Mesendoderm (in vitro differentiated cells): Measurements from ENCODE around the gene LRRC4C.
A peak's percentile ranks its signal among the peaks of the same experiment; 100 is the strongest.

Experiments used
- DNase-seq: peaks from one replicate; pipeline ENCODE4 v3.0.0; 2013
- H2AK5ac ChIP-seq: 2 replicates; pipeline ENCODE4 v1.6.1; 2013; ENCODE audit warnings: low read length, inconsistent platforms
- H2BK120ac ChIP-seq: 2 replicates; pipeline ENCODE4 v1.6.1; 2013; ENCODE audit warnings: low read depth, mild to moderate bottlenecking, low read length, moderate library complexity, mixed read lengths
- H2BK15ac ChIP-seq: replicated peaks from 2 replicates; pipeline ENCODE4 v1.6.1; 2013; ENCODE audit warnings: low read depth, mild to moderate bottlenecking, moderate library complexity
- H2BK5ac ChIP-seq: 2 replicates; pipeline ENCODE4 v1.6.1; 2013; ENCODE audit warnings: low read length, inconsistent platforms
- H3K18ac ChIP-seq: 2 replicates; pipeline ENCODE4 v1.6.1; 2013; ENCODE audit warnings: mild to moderate bottlenecking, low read length, mixed read lengths
- H3K23ac ChIP-seq: one replicate; pipeline ENCODE4 v1.6.1; 2013; ENCODE audit warnings: low read length
- H3K27ac ChIP-seq: 2 replicates; pipeline ENCODE4 v1.5.1; 2013; ENCODE audit warnings: low read depth, mild to moderate bottlenecking, inconsistent platforms, low read length, moderate library complexity
- H3K27me3 ChIP-seq: 2 replicates; pipeline ENCODE4 v1.6.1; 2013; ENCODE audit warnings: low read length, control low read depth, mild to moderate bottlenecking, inconsistent platforms; ENCODE audit not compliant: insufficient read depth, poor library complexity
- H3K36me3 ChIP-seq: 2 replicates; pipeline ENCODE4 v1.6.1; 2013; ENCODE audit warnings: low read length, inconsistent platforms; ENCODE audit not compliant: control insufficient read depth, insufficient read depth
- H3K4ac ChIP-seq: one replicate; pipeline ENCODE4 v1.6.1; 2013; ENCODE audit warnings: low read depth, mild to moderate bottlenecking, low read length, moderate library complexity
- H3K4me1 ChIP-seq: 2 replicates; pipeline ENCODE4 v1.6.1; 2013; ENCODE audit warnings: low read depth, low read length, inconsistent platforms; ENCODE audit not compliant: control insufficient read depth
- H3K4me2 ChIP-seq: 2 replicates; pipeline ENCODE4 v1.6.1; 2013; ENCODE audit warnings: low read length
- H3K4me3 ChIP-seq: 2 replicates; pipeline ENCODE4 v1.5.1; 2013; ENCODE audit warnings: mild to moderate bottlenecking, low read length
- H3K56ac ChIP-seq: one replicate; pipeline ENCODE4 v1.6.1; 2013; ENCODE audit warnings: low read length
- H3K79me1 ChIP-seq: 2 replicates; pipeline ENCODE4 v1.6.1; 2013; ENCODE audit warnings: low read length, inconsistent platforms
- H3K79me2 ChIP-seq: 2 replicates; pipeline ENCODE4 v1.6.1; 2013; ENCODE audit warnings: mild to moderate bottlenecking, low read length; ENCODE audit not compliant: control insufficient read depth, insufficient read depth
- H3K9ac ChIP-seq: 2 replicates; pipeline ENCODE4 v1.6.1; 2013; ENCODE audit warnings: low read length, inconsistent platforms
- H4K5ac ChIP-seq: one replicate; pipeline ENCODE4 v1.6.1; 2013; ENCODE audit warnings: low read length
- H4K8ac ChIP-seq: one replicate; pipeline ENCODE4 v1.6.1; 2013; ENCODE audit warnings: low read depth, mild to moderate bottlenecking, control low read depth, low read length, moderate library complexity
- WGBS: extraction: QIAGEN DNeasy Blood & Tissue Kit; methylation state at CpG from one replicate; pipeline ENCODE4 v1.1.7; 2013; ENCODE audit warnings: low lambda C conversion rate, missing lambda C conversion rate; ENCODE audit not compliant: insufficient coverage; ENCODE audit errors: extremely low coverage; 5-methylcytosine and 5-hydroxymethylcytosine counted together

LRRC4C gene

DNA sequence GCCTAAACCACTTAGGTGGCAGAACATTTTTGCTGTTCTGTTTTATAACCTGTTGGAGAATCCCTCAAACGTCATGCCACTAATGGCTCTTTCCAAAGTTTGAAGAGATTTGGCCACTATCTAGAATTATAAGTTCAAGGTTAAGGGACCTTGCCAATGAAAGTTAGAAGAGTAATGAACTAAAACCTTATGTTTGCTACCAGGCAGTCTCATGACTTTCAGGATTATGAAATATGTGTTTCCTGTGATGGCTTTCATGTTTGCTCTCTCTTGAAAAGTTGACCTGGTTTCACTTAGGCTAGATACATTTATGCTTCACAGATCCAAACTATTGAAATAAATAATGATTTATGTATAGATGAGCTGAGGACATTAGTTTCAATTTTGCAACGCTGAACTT lies 340.0 kb downstream of the LRRC4C start:
- no peak overlapping the region for H3K4me3 ChIP-seq
- no peaks in the 10 kb centered on the region for H3K79me2 ChIP-seq
- H4K8ac ChIP-seq: no peak overlapping the region
- H2AK5ac ChIP-seq: no peak overlapping the region
- WGBS: no CpG with 5 or more reads among the region's 2 CpGs
- no peak overlapping the region for H3K23ac ChIP-seq
- H3K9ac ChIP-seq: no peak overlapping the region
- no peaks in the 10 kb centered on the region for H3K79me1 ChIP-seq
- no peak overlapping the region for H4K5ac ChIP-seq
- no peak overlapping the region for H3K56ac ChIP-seq
- H3K4me2 ChIP-seq: no peak overlapping the region
- no peak overlapping the region for H3K18ac ChIP-seq
- DNase-seq: no peak
- no peak overlapping the region for H2BK15ac ChIP-seq
- no peaks in the 10 kb centered on the region for H3K27me3 ChIP-seq
- no peak overlapping the region for H2BK5ac ChIP-seq
- no peaks in the 10 kb centered on the region for H3K36me3 ChIP-seq
- H3K4me1 ChIP-seq: no peaks in the 10 kb centered on the region
- no peak overlapping the region for H2BK120ac ChIP-seq
- no peak overlapping the region for H3K27ac ChIP-seq
- no peak overlapping the region for H3K4ac ChIP-seq

DNA sequence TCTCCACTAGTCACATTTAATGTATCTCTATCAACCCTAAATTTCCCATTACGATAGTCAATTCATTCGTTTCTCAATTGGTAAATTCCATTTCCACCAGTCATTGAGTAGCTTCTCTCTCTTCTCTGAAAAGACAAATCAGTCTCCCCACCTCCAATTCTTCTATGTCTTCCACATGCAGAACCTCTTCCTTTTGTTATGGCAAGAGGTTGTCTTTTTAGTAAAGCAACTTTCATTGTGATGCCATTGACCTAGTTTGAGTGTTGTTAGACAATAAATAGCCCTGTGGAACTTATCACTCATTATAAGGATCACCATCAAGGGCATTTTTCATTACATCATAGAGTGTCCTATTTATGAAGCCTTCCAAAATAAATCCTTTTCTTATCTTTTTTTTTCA lies 340.9 kb downstream of the LRRC4C start:
- Histone ChIP-seq H3K79me2 (no peaks in the 10 kb centered on the region), H3K23ac (no peak overlapping the region), H3K79me1 (no peaks in the 10 kb centered on the region), H3K4me2 (no peak overlapping the region), H4K5ac (no peak overlapping the region), H3K36me3 (no peaks in the 10 kb centered on the region), H3K56ac (no peak overlapping the region), H4K8ac (no peak overlapping the region), H3K18ac (no peak overlapping the region), H2BK5ac (no peak overlapping the region), H2BK15ac (no peak overlapping the region), H3K4me1 (no peaks in the 10 kb centered on the region), H3K4me3 (no peak overlapping the region), H3K4ac (no peak overlapping the region), H3K27me3 (no peaks in the 10 kb centered on the region), H3K27ac (no peak overlapping the region), H2BK120ac (no peak overlapping the region), H3K9ac (no peak overlapping the region), H2AK5ac (no peak overlapping the region)
- WGBS: 100% methylated on average over 2 of the region's 2 CpGs
- DNase-seq: no peak

DNA sequence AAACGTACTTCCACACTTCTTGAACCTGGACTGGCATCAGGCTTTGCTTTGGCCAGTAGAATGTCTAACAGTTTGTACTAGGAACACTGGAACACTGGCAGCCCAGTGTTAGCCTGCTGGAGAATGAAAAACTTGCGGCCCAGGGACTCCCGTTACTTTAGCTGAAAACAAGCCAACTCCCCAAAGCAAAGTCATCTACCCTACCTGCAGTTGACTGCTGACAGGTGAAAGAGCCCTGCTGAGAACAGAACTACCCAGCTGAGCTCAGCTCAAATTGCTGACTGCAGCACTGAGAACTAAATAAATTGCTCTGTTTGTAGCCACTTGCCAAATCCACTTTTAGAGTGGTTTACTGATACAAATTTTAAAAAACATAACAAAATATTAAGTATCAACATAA lies 342.5 kb downstream of the LRRC4C start:
- Histone ChIP-seq H2BK15ac (no peak overlapping the region), H3K9ac (no peak overlapping the region), H3K36me3 (no peaks in the 10 kb centered on the region), H3K18ac (peak overlapping the region; percentile 51), H3K27ac (no peak overlapping the region), H4K5ac (no peak overlapping the region), H3K27me3 (no peaks in the 10 kb centered on the region), H3K4ac (no peak overlapping the region), H4K8ac (no peak overlapping the region), H2BK120ac (no peak overlapping the region), H2AK5ac (no peak overlapping the region), H3K4me2 (no peak overlapping the region), H2BK5ac (no peak overlapping the region), H3K56ac (no peak overlapping the region), H3K4me3 (no peak overlapping the region), H3K79me1 (no peaks in the 10 kb centered on the region), H3K4me1 (no peaks in the 10 kb centered on the region), H3K23ac (no peak overlapping the region), H3K79me2 (no peaks in the 10 kb centered on the region)
- DNase-seq: peak; percentile 23
- WGBS: no CpG with 5 or more reads among the region's 3 CpGs

DNA sequence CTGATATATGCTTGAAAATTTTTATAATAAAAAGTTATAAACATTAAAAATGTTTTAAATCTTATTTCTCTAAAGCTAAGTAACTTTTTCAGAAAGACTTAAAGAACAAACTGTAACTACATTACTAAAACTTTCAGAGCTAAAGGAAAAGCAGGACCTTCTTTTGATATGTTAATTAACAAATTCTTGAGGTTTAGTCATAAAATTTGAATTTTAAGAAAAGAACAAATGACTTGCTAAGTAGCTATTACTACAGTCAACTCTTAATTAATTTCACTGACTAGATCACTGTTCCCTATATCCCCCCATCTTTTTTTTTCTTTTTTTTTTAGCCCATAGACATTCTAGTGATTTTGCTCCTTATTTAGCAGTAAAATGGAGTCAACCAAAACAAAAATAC lies 344.4 kb downstream of the LRRC4C start:
- Histone ChIP-seq H3K9ac (no peak overlapping the region), H2BK5ac (no peak overlapping the region), H3K36me3 (no peaks in the 10 kb centered on the region), H3K27me3 (no peaks in the 10 kb centered on the region), H3K27ac (no peak overlapping the region), H3K4ac (no peak overlapping the region), H4K8ac (no peak overlapping the region), H3K56ac (no peak overlapping the region), H3K79me2 (no peaks in the 10 kb centered on the region), H3K18ac (no peak overlapping the region), H2AK5ac (no peak overlapping the region), H3K4me2 (no peak overlapping the region), H3K23ac (no peak overlapping the region), H2BK120ac (no peak overlapping the region), H4K5ac (no peak overlapping the region), H3K4me3 (no peak overlapping the region), H3K4me1 (no peaks in the 10 kb centered on the region), H3K79me1 (no peaks in the 10 kb centered on the region), H2BK15ac (no peak overlapping the region)
- peak; percentile 15 for DNase-seq

DNA sequence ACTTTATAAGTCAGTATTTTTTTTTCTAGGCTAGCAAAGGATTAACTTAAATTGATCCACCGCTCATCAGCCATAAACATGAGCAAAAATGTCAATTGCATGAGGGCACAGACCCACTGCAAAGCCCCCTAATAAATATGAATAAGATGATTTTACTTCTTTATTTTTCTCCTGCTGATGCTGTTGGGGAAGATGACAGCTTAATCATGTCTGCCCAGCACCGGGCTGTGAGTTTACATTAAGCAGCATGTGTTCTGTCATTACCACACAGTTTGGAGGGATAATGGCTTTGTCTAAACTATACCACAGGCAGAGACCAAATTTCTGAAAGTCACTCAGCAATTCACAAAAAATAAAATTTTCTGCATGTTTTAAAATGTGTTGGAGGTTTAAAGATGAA lies 346.3 kb downstream of the LRRC4C start:
- WGBS: no CpG with 5 or more reads among the region's 2 CpGs
- no peak overlapping the region for H4K8ac ChIP-seq
- H4K5ac ChIP-seq: no peak overlapping the region
- H2BK5ac ChIP-seq: no peak overlapping the region
- no peak overlapping the region for H3K4me3 ChIP-seq
- H3K4me1 ChIP-seq: no peaks in the 10 kb centered on the region
- no peaks in the 10 kb centered on the region for H3K79me2 ChIP-seq
- H3K56ac ChIP-seq: no peak overlapping the region
- H3K18ac ChIP-seq: no peak overlapping the region
- no peak overlapping the region for H2BK15ac ChIP-seq
- no peaks in the 10 kb centered on the region for H3K27me3 ChIP-seq
- no peaks in the 10 kb centered on the region for H3K79me1 ChIP-seq
- H3K36me3 ChIP-seq: no peaks in the 10 kb centered on the region
- H3K9ac ChIP-seq: no peak overlapping the region
- no peak for DNase-seq
- H3K27ac ChIP-seq: no peak overlapping the region
- no peak overlapping the region for H3K23ac ChIP-seq
- no peak overlapping the region for H3K4me2 ChIP-seq
- H2BK120ac ChIP-seq: no peak overlapping the region
- H3K4ac ChIP-seq: no peak overlapping the region
- no peak overlapping the region for H2AK5ac ChIP-seq

DNA sequence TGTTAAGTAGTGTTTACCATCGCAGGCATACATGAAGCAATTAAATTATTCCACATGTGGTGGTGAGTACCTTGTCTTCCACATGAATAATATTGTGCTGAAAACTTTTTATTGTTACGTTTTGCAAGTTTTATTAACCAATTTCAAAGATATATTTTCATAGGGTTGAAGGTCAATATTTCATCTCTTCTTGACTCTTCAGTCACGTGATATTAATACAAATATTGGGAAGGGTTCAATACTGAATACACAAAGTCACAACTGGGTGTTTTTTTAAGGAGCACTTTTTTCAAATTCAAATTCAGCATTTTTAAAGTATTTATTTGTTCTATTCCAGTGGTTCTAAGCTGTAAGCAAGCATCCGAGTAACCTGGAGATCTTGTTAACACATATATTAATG lies 348.9 kb downstream of the LRRC4C start:
- no CpG with 5 or more reads among the region's 4 CpGs for WGBS
- Histone ChIP-seq H3K4me2 (no peak overlapping the region), H2BK120ac (no peak overlapping the region), H3K79me2 (no peaks in the 10 kb centered on the region), H2AK5ac (no peak overlapping the region), H3K4me1 (no peaks in the 10 kb centered on the region), H3K23ac (no peak overlapping the region), H3K4ac (no peak overlapping the region), H3K36me3 (no peaks in the 10 kb centered on the region), H3K27me3 (no peaks in the 10 kb centered on the region), H3K27ac (no peak overlapping the region), H3K56ac (no peak overlapping the region), H3K79me1 (no peaks in the 10 kb centered on the region), H3K4me3 (no peak overlapping the region), H4K5ac (no peak overlapping the region), H2BK15ac (no peak overlapping the region), H4K8ac (no peak overlapping the region), H2BK5ac (no peak overlapping the region), H3K18ac (no peak overlapping the region), H3K9ac (no peak overlapping the region)
- DNase-seq: no peak
